HG03520 (cell line): ENCODE measurements around the gene FOXP3.
"Not testable (repeated sequence)": the region's sequence is repeated elsewhere in the genome, so short reads cannot be mapped to it uniquely, and the experiment has no call there.

Source experiments
- ATAC-seq: cut with Tn5 transposase; IDR thresholded peaks from one replicate; pipeline ENCODE4 v1.9.1; 2021; ENCODE audit warnings: mild to moderate bottlenecking, moderate library complexity; ENCODE audit not compliant: unreplicated experiment

Gene FOXP3

GRCh38 chrX:49264460-49264859, at the start of gene FOXP3:
FOXP3 (minus strand) TSS chrX:49264710; CDS start chrX:49258505, 6,205 bp downstream.
- ATAC-seq = no peak

GRCh38 chrX:49312176-49312575, 47.7 kb upstream of the FOXP3 start:
- no peak for ATAC-seq

- ATAC-seq = no peak
Observed at GRCh38 chrX:49310371-49310770, 45.9 kb upstream of the FOXP3 start.

- no peak for ATAC-seq
Observed at GRCh38 chrX:49309401-49309981, 45.0 kb upstream of the FOXP3 start.

GRCh38 chrX:49308604-49309269, 44.2 kb upstream of the FOXP3 start:
- no peak for ATAC-seq

- not testable (repeated sequence) for ATAC-seq
Observed at GRCh38 chrX:49307775-49308174, 43.3 kb upstream of the FOXP3 start.

- no peak for ATAC-seq
Observed at GRCh38 chrX:49303346-49303745, 38.8 kb upstream of the FOXP3 start, which contains the start of gene GAGE10. GAGE10 (plus strand) TSS chrX:49303646; CDS start chrX:49304860, 1,214 bp downstream.

- no peak for ATAC-seq
Observed at GRCh38 chrX:49300703-49301102, 36.2 kb upstream of the FOXP3 start.

- ATAC-seq = not testable (repeated sequence)
Observed at GRCh38 chrX:49299293-49299692, 34.8 kb upstream of the FOXP3 start.

GRCh38 chrX:49292400-49293362, 28.2 kb upstream of the FOXP3 start:
- no peak for ATAC-seq

- peak; percentile 75 for ATAC-seq
Observed at GRCh38 chrX:49291615-49292337, 27.3 kb upstream of the FOXP3 start.

GRCh38 chrX:49290215-49290614, 25.7 kb upstream of the FOXP3 start:
- no peak for ATAC-seq

GRCh38 chrX:49287665-49288064, 23.2 kb upstream of the FOXP3 start:
- no peak for ATAC-seq

GRCh38 chrX:49286581-49286980, 22.1 kb upstream of the FOXP3 start:
- ATAC-seq = no peak

GRCh38 chrX:49286136-49286535, 21.6 kb upstream of the FOXP3 start:
- ATAC-seq = no peak

- no peak for ATAC-seq
Observed at GRCh38 chrX:49284212-49284611, 19.7 kb upstream of the FOXP3 start.

- ATAC-seq = no peak
Observed at GRCh38 chrX:49282647-49283011, 18.1 kb upstream of the FOXP3 start.

- ATAC-seq = no peak
Observed at GRCh38 chrX:49278081-49278480, 13.6 kb upstream of the FOXP3 start.

- no peak for ATAC-seq
Observed at GRCh38 chrX:49277535-49277830, 13.0 kb upstream of the FOXP3 start.

GRCh38 chrX:49276671-49277534, 12.4 kb upstream of the FOXP3 start:
- no peak for ATAC-seq
